ENCODE results near the gene INAFM2.

The INAFM2 gene

GRCh38 chr15:40334941-40335795, 11.7 kb downstream of the INAFM2 start:
- H3K36me3 Mint-ChIP-seq (ENCODE audit: low read depth), result no peaks in the 10 kb centered on the region
- peaks cover 20% of the 10 kb centered on the region for H3K4me1 Mint-ChIP-seq (ENCODE audit: low read depth)
- H3K4me3 Mint-ChIP-seq, result no peak overlapping the region
- H3K27me3 Mint-ChIP-seq, result no peaks in the 10 kb centered on the region
- DNase-seq, result no peak
- H3K27ac Mint-ChIP-seq, result no peak overlapping the region
- no peaks in the 10 kb centered on the region for H3K9me3 Mint-ChIP-seq

DNA sequence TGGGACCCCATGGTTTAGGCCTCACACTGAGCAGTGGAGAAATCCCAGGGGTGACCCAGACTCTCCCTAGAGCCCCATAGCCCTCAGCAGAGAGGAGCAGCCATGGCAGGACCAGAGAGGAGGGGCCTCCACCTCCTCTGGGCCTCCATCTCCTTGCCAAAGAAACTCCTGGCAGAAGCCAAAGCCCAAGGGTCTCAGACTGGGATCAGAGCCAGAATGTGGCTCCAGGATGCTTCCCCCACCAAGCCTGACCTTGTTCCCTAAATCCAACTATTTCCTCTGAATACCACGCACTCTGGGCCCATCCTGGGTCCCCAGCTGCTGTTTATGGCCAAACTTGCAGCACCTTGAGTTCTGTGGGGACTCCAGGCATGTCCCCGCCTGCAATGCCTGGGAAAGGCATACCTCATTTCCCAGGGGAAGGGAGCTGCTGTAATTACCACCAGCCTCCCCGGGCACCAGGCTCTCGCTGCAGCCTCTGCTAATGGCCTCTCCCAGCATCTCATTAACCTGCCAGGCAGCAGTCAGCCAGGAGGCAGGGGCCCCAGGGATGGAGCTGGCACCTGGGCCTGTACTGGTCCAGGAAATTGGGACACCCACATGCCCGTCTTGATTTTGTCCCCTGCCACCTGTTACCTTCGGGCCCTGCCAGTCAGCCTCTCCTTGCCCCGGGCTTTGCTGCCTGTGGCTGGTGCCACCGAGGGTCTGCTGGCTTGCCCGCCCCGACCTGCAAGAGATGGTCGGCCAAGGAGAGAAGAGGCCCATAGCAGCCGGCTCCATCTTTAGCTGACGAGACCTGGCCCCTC, 12.6 kb downstream of the INAFM2 start:
- Mint-ChIP-seq H3K27me3 (no peaks in the 10 kb centered on the region), H3K9me3 (no peaks in the 10 kb centered on the region), H3K4me3 (no peak overlapping the region), H3K36me3 (ENCODE audit: low read depth) (no peaks in the 10 kb centered on the region), H3K27ac (no peak overlapping the region), H3K4me1 (ENCODE audit: low read depth) (peaks cover 20% of the 10 kb centered on the region)
- DNase-seq, result no peak

DNA sequence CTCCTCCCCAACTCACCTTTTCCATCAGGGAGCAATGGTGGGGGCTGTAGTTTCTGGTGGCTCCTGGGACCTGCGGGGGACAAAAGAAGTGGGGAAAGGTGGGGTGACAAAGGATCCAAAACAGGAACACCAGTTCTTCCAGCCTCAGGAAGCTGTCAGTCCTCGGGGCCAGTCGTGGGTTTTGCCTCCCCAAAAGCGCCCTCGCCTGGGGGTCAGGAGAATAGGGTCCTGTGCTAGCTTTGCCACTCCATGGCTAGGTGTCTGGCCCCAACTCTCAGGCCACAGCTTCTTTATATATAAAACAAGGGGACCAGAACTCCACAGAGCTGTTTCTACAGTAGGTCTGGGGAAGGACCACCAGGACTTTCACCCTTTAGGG, 13.2 kb downstream of the INAFM2 start:
- Mint-ChIP-seq H3K27me3 (no peaks in the 10 kb centered on the region), H3K36me3 (ENCODE audit: low read depth) (no peaks in the 10 kb centered on the region), H3K4me1 (ENCODE audit: low read depth) (peaks cover 20% of the 10 kb centered on the region), H3K27ac (no peak overlapping the region), H3K4me3 (no peak overlapping the region), H3K9me3 (no peaks in the 10 kb centered on the region)
- DNase-seq, result no peak

DNA sequence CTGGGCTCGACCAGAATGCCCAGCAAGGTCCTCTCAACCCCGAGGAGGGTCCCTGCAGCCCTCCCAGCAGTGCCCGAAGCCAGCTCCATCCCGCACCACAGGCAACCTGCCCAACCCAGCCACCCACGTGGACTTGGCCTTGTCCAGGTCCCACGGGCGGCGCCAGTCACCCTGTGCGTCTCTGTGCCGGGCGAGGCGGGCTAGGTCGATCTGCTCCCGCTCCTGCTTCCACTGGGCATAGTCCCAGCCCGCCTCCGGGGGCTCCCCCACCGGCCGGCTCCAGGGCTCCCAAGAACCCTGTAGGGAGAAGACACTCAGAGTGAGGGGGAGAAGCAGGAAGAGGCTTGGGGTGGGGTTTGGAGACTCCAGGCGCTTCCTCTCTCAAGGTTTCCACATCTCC, 14.1 kb downstream of the INAFM2 start:
- H3K36me3 Mint-ChIP-seq (ENCODE audit: low read depth), result no peaks in the 10 kb centered on the region
- no peak overlapping the region for H3K4me3 Mint-ChIP-seq
- peaks cover 20% of the 10 kb centered on the region for H3K4me1 Mint-ChIP-seq (ENCODE audit: low read depth)
- no peak overlapping the region for H3K27ac Mint-ChIP-seq
- H3K9me3 Mint-ChIP-seq, result no peaks in the 10 kb centered on the region
- DNase-seq, result no peak
- no peaks in the 10 kb centered on the region for H3K27me3 Mint-ChIP-seq

DNA sequence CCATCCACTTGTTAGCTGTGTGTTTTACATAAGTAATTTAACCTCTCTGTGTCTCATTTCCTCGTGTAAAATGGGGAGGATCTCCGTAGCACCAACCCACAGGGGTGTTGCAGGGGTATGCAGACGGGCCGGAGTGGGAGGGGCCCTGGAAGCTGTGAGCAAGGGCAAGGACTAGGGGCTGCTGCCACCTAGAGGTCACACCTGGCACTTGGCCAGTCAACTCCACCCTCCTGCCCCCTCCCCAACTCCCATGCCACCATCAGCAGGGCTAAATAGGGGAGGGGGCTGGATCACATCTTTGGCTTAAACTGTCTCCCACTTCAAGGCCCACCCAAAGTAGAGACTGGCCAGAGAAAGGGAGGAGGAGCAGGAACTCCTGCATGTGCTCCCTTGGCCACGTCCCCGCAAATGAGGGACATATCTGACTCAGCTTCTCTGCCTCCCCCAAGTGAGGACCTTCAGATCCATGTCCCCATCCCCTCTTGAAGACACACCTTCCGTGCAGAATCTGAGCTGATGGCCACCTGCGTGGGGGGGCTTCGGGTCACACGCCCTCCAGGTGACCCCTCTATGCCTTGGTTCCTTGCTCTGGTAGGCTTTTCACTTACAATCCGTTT, 14.7 kb downstream of the INAFM2 start:
- H3K36me3 Mint-ChIP-seq (ENCODE audit: low read depth), result no peaks in the 10 kb centered on the region
- peaks cover 20% of the 10 kb centered on the region for H3K4me1 Mint-ChIP-seq (ENCODE audit: low read depth)
- no peaks in the 10 kb centered on the region for H3K9me3 Mint-ChIP-seq
- H3K27ac Mint-ChIP-seq, result no peak overlapping the region
- peak; percentile 84 for DNase-seq
- H3K4me3 Mint-ChIP-seq, result no peak overlapping the region
- H3K27me3 Mint-ChIP-seq, result no peaks in the 10 kb centered on the region

DNA sequence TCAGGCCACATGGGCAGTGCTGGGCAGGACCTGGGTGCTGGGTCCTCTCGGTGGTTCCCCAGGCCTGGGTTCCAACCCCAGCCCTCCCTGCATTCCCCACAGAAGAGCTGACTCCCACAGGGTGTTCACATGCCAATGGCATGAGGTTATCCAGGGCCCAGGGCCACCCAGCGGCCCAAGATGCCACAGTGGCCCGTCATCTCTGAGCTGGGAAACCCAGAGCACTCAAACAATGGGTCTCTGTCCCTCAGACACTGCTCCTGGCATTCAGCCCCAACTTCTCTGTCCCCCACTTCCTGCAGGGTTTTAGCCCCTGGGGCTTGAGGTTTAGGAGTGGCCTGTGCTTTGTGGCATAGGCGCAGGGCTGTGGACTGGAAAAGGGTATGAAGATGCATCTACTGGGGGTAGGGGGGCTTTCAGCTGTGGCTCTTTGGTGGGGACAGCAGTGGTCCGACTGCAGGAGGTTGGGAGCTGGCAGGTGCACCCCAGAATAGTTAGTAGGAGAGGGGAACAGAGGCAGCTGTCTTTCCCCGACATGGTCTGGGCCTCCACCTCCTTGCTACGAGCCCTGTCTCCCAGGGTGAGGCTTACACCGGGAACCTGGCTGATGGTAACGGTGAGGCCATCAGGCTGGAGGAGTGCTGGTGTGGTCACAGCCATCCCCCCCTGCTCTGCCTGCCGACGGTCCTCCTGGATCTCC, 15.6 kb downstream of the INAFM2 start:
- Mint-ChIP-seq H3K27me3 (no peaks in the 10 kb centered on the region), H3K4me3 (no peak overlapping the region), H3K9me3 (no peaks in the 10 kb centered on the region), H3K27ac (no peak overlapping the region), H3K36me3 (ENCODE audit: low read depth) (no peaks in the 10 kb centered on the region), H3K4me1 (ENCODE audit: low read depth) (peaks cover 14% of the 10 kb centered on the region)
- no peak for DNase-seq

GRCh38 chr15:40339621-40339945, 16.1 kb downstream of the INAFM2 start:
- Mint-ChIP-seq H3K27ac (no peak overlapping the region), H3K36me3 (ENCODE audit: low read depth) (no peaks in the 10 kb centered on the region), H3K4me3 (no peak overlapping the region), H3K9me3 (no peaks in the 10 kb centered on the region), H3K4me1 (ENCODE audit: low read depth) (peaks cover 9% of the 10 kb centered on the region), H3K27me3 (no peaks in the 10 kb centered on the region)
- DNase-seq, result no peak

GRCh38 chr15:40340038-40340739, 16.7 kb downstream of the INAFM2 start:
- no peak for DNase-seq
- Mint-ChIP-seq H3K27ac (no peak overlapping the region), H3K4me1 (ENCODE audit: low read depth) (peaks cover 6% of the 10 kb centered on the region), H3K27me3 (no peaks in the 10 kb centered on the region), H3K4me3 (no peak overlapping the region), H3K9me3 (no peaks in the 10 kb centered on the region), H3K36me3 (ENCODE audit: low read depth) (no peaks in the 10 kb centered on the region)

DNA sequence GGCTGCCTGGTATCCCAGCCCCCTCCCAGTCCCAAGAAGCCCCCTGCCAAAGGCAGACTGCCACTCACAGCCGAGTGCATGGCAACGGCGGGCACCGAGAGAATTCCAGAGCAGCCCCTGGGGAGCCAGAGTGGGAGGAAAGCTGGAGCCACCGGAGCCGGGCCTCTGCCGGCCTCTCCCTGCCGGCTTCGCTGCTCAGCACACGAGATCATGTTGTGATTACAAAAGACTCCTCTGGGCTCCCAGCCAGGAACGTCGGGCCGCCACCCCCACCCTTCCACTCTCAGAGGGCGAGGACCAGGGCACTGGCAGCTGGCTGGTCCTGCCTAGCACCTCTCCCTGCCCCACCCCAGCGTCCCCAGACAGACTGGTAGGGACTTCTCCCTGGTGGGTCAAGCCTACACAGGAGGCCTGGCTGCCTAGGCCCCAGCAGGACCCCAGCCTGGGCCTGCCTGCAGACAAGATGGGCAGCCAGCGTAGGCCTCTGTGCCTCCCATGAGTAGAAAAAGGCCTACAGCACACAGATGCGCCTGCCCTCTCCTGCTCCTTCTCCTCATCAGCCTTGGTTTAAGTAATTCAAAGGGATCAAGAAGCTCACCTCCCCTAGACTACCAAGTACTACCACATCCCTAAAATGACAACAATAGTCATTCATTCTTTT, 17.4 kb downstream of the INAFM2 start, which contains the start of gene CCDC9B:
CCDC9B (minus strand) TSS at position 200 of the 661 bp plus-strand sequence; CDS start at position 80, 120 bp downstream.
- Mint-ChIP-seq H3K9me3 (no peaks in the 10 kb centered on the region), H3K27ac (no peak within 1 kb of the TSS), H3K27me3 (no peaks in the 10 kb centered on the region), H3K4me3 (no peak within 1 kb of the TSS), H3K4me1 (ENCODE audit: low read depth) (peaks cover 6% of the 10 kb centered on the region), H3K36me3 (ENCODE audit: low read depth) (no peaks in the 10 kb centered on the region)
- DNase-seq, result no peak

DNA sequence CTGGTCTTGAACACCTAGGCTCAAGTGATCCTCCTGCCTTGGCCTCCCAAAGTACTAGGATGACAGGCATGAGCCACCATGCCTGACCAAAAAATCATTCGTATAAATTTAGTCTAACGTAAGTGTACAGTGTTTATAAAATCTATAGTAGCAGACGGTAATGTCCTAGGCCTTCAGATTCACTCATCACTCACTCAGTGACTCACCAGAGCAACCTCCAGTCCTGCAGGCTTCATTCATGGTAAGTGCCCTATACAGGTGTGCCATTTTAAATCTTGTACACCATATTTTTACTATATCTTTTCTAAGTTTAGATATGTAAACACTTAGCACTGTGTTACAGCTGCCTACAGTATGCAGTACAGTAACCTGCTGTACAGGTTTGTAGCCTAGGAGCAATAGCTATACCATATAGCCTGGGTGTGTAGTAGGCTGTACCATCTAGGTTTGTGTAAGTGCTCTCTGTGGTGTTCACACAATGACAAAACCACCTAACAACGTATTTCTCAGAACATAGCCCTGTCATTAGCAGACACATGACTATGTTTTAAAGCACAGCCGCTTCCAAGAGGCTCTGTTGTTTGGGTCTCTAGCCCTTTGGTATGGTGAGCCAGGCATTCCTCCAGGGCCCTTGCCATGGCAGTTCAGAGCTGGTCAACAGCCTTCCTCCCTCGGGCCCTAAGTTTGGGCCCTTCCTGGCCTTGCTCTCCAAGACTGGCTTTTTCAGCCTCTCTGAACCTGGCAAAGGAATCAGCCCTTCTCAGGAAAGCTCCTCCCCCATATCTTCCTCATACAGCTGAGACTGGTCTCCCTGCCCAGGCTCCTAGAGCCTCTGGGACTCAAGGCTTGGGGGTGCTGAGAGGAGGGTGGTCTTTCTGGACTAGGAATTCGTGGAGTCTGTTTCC, 19.2 kb downstream of the INAFM2 start:
- H3K9me3 Mint-ChIP-seq, result no peaks in the 10 kb centered on the region
- DNase-seq, result no peak

DNA sequence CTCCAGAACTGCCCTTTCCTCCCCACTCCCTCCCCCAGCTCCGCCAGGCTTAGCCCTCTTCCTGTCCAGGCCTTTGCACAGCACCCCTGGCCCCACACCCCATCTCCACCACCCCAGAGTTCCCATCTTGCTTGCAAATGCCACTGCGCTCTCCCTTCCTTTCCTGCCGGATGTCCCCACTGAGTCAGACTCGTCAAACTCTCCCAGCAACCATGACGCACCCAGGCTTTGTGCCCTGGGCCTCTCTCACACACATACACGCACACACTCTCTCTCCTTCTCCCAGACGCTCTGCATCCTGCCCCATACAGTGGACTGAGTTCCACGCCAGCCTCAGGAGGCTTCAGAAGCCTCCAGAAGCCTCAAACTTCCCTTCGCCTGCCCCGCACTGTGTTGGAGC, 20.0 kb downstream of the INAFM2 start:
- H3K27ac Mint-ChIP-seq, result no peak overlapping the region
- DNase-seq, result no peak
- no peaks in the 10 kb centered on the region for H3K27me3 Mint-ChIP-seq
- H3K36me3 Mint-ChIP-seq (ENCODE audit: low read depth), result no peaks in the 10 kb centered on the region
- H3K4me1 Mint-ChIP-seq (ENCODE audit: low read depth), result no peaks in the 10 kb centered on the region
- no peaks in the 10 kb centered on the region for H3K9me3 Mint-ChIP-seq
- no peak overlapping the region for H3K4me3 Mint-ChIP-seq

More for the DNA sequence above, 19.2 kb downstream of the INAFM2 start:
- Mint-ChIP-seq H3K36me3 (ENCODE audit: low read depth) (no peaks in the 10 kb centered on the region), H3K4me1 (ENCODE audit: low read depth) (peaks cover 6% of the 10 kb centered on the region), H3K27ac (no peak overlapping the region), H3K27me3 (no peaks in the 10 kb centered on the region), H3K4me3 (no peak overlapping the region)

- no peak for DNase-seq
- H3K27me3 Mint-ChIP-seq, result no peaks in the 10 kb centered on the region
- no peaks in the 10 kb centered on the region for H3K4me1 Mint-ChIP-seq (ENCODE audit: low read depth)
- no peak overlapping the region for H3K4me3 Mint-ChIP-seq
- H3K9me3 Mint-ChIP-seq, result no peaks in the 10 kb centered on the region
- no peaks in the 10 kb centered on the region for H3K36me3 Mint-ChIP-seq (ENCODE audit: low read depth)
- H3K27ac Mint-ChIP-seq, result no peak overlapping the region
These were observed 20.7 kb downstream of the INAFM2 start for GRCh38 chr15:40344217-40344616.

- H3K27ac Mint-ChIP-seq, result no peak overlapping the region
- no peaks in the 10 kb centered on the region for H3K36me3 Mint-ChIP-seq (ENCODE audit: low read depth)
- no peaks in the 10 kb centered on the region for H3K9me3 Mint-ChIP-seq
- peak; percentile 80 for DNase-seq
- no peaks in the 10 kb centered on the region for H3K27me3 Mint-ChIP-seq
- H3K4me3 Mint-ChIP-seq, result no peak overlapping the region
- H3K4me1 Mint-ChIP-seq (ENCODE audit: low read depth), result no peaks in the 10 kb centered on the region
These were observed 21.2 kb downstream of the INAFM2 start for GRCh38 chr15:40344631-40345120.
